Stimulated activated CD8-positive, alpha-beta memory T cell treated with anti-CD3 and anti-CD28 coated beads, Interleukin-7, amount 100 ng/mL, for 1 hour (primary cell): ENCODE results near the gene ZC3H7B.
"Not testable (repeated sequence)": the region's sequence is repeated elsewhere in the genome, so short reads cannot be mapped to it uniquely, and the experiment has no call there.

Source experiments
- DNase-seq, 2 donors: peaks; one replicate each; pipeline ENCODE4 v3.0.0-alpha.2; 2020; ENCODE audit warnings: low read depth in 2 of 2

Gene ZC3H7B

DNA sequence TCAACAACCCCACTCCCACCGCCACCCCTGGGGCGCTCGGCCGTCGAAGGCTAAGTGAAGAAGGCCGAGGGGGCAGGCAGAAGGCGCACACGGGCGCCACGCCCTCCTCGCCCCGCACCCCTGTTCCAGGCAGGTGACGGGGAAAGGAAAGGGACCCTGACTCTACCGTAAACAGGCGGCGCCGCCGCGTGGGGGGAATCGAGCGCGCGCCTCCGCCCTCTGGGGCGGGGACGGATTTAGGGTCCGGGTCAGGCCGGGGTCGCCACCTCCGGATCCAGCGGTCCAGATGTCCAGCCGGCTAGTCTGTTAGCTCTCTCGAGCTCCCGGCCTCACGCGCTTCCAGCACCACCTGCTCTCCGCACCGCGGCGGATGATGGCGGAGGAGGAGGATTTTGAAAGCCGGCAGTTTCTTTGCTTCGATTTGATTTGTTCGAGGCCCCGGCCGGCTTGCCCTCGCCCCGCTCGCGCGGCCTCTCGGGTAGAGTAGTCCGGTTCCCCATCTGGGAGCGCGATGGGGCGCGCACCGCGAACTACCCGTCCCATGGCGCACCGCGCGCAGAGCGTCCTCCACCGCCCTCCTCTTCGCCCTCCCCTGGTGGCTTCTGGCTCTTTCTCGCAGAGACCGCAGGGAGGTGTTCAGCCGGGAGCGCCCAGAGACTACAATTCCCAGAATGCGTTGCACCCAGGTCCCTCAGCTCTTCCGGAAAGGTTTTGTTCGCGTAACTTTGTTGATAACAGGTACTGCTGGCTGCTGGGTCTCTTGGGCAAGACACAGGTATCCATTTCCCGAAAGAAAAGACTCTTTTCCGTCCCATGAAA is 15.3 kb upstream of the ZC3H7B start, which contains the start of gene RANGAP1:
Gene RANGAP1 (minus strand): TSS at position 368 of the 819 bp plus-strand sequence. CDS start 5,143 bp downstream, outside the sequence.
- peak; percentile 94 to 95 for DNase-seq

DNA sequence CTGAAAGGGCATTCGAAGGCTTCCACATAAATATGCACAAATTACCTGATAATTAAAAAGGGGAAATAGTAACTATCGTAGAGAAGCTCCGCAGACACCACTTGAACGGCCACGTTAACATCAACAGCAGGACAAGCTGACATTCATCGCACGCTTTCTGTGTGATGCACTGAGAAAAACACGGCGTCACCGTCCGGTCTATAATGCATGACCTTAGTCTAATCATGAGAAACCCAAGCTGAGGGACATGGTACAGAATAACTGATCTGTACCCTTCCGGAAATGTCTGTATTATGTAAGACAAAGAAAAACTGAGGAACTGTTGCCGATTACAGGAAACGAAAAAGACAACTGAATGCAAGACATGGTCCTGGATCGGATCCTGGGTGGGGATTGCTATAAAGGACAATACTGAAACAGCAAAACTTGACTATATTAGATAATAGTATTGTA is 14.7 kb upstream of the ZC3H7B start:
- DNase-seq = no peak

DNA sequence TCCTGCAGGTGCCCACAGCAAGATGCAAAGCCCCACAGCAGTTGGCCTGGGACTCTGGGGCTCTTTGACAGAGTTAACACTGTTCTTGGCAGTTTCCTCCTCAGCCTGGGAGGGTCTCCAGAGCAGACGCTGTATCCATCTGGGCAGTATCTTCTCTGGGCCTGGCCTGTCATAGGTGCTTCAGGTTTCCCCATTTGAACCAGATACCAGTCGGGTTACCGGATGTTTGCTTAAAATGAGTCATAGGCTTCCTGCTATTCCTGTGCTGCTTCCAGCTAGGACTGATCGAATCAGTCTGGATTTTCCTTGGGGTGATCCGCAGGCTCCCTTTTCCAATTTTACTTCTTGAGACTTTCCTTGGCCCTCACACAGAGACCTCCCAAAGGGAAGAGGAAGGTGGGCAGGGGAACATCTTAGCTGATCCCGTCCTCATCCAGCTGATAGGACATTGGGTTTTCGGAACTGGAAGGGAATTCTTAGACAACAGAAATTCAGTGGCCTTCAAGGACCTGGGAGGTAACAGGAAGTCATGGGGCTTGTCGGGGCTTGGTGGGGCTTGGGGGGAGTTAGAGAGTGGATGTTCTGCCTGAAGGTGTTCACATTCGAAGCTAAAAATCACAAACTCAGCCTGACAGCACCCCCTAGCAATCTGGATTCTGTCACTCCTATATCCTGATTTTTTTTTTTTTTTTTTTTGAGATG is 12.9 kb upstream of the ZC3H7B start:
- no peak for DNase-seq

DNA sequence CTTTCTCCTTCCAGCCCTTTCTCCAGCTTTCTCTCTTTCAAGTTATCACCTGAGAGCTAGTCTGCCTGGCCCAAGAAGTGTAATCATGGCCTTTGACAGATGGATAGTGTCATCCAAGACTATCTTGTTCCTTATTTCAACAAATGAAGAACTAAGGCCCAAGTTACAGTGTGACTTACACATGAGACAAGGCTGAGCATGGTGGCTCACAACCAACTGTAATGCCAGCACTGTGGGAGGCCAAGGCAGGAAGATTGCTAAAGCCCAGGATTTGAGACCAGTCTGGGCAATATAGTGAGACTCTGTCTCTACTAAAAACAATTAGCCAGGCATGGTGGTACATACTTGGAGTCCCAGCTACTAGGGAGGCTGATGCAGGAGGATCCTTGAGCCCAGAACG is 11.7 kb upstream of the ZC3H7B start:
- no peak for DNase-seq

DNA sequence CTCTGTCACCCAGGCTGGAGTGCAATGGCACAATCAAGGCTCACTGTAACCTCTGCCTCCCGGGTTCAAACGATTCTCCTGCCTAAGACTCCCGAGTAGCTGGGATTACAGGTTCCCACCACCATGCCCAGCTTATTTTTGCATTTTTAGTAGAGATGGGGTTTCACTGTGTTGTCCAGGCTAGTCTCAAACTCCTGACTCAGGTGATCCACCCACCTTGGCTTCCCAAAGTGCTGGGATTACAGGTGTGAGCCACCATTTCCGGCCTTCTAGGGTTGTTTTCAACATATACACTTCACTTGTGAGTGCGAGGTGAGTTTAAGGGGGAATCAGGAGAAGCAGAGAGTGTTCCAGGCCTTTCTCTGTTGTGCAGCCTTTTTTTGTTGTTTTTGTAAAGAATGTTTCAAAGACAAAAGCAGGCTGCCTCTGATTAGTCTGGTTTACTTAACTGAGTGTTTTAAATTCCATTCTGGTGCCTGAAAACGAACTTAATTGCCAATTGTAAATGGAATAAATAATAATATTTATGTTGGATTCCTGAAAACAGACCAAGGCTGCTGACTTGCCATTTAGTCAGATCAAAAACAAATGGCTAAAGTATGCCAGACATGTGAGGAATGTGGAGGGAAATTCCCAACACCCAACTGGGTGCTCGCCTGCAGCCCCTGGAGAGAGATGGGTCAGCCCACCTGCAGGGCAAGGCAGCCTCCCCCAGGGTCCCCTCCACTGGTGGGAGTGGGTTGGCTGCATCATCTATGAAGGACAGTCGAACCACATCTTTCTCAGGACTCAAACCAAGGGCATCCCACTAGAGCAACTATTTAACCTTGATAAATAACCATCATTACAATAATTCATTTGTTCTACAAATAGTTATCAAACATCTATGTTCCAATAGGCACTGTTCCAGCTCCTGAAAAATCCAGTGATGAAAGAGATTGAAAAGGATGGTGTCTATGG is 10.8 kb upstream of the ZC3H7B start:
- no peak for DNase-seq

DNA sequence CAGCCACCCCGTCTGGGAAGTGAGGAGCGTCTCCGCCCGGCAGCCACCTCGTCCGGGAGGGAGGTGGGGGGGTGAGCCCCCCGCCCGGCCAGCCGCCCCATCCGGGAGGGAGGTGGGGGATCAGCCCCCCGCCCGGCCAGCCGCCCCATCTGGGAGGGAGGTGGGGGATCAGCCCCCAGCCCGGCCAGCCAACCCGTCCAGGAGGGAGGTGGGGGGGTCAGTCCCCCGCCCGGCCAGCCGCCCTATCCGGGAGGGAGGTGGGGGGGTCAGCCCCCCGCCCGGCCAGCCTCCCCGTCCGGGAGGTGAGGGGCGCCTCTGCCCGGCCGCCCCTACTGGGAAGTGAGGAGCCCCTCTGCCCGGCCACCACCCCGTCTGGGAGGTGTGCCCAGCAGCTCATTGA is 6.5 kb upstream of the ZC3H7B start:
- DNase-seq = not testable (repeated sequence)

DNA sequence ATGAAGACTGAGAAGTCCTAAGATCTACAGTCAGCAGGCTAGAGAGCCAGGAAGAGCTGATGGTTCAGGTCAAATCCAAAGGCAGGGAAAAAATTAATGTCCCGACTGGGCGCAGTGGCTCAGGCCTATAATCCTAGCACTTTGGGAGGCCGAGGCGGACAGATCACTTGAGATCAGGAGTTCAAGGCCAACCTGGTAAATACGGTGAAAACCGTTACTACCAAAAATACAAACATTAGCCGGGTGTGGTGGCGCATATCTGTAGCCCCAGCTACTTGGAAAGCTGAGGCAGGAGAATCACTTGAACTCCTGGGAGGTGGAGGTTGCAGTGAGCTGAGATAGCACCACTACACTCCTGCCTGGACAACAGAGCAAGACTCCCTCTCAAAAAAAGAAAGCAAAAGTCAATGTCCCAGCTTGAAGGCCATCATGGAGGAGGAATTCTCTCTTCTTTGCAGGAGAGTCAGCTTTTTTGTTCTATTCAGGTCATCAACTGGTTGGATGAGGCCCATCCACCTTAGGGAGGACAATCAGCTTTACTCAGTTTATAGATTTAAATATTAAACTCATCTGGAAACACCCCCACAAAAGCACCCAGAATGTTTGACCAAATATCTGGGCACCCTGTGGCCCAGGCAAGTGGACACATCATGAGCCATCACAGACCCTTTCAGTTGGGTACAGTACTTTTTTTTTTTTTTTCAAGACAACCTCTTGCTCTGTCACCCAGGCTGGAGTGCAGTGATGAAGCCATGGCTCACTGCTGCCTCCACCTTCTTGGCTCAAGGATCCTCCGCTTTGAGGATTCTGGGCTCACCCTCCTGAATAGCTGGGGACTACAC is 4.3 kb upstream of the ZC3H7B start:
- DNase-seq = no peak

DNA sequence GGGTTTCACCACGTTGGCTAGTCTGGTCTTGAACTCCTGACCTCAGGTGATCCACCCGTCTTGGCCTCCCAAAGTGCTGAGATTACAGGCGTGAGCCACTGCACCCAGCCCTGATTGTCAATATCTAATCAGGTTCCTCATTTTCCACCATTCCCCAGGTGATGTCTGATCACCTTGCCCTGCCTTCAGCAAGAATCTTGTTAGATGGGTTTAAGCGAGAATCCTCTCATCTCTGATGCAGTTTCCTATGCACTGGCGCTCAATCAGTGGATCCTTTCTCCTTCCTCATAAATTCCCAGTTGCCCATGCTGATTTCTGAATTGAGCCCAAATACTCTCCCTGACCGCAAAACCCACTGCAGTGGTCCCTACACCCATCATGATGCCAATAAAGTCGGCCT is 664 bp upstream of the ZC3H7B start:
- no peak for DNase-seq

DNA sequence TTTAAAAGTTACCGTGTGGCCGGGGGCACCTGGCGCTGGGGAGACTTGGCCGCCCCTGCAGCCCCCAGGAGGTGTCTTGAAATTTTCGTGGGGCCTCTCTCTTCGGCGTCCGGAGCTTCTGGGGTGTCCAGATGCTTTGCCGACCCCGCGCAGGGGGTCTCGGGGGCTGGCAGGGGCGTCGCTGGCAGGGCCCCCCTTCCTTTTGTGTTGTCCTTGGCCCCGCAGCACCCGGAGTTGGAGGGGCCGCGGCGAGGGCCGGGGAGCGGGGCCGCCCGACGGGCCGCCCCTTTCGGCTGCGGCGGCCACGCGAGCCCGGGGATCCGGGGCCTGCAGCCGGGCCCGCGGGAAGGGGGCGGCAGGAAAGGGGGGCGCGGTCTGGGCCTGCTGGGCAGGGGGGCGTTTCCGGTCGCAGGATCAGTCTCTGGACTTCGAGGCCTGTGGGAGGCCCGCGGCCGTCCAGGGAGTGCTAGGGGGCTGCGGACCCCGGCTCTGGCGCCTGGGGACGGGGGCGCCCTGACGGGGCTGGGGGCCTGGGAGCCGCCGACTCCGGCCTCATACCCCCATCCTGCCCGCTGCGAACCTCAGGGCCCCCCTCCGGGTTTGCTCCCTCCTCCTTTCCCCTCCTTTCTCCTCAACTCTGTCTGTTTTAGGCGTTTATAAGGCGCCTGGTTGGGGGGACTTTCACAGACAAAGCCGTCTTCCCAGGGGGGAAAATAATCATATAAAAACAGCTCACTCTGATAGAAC is 869 bp downstream of the ZC3H7B start:
- no peak for DNase-seq

DNA sequence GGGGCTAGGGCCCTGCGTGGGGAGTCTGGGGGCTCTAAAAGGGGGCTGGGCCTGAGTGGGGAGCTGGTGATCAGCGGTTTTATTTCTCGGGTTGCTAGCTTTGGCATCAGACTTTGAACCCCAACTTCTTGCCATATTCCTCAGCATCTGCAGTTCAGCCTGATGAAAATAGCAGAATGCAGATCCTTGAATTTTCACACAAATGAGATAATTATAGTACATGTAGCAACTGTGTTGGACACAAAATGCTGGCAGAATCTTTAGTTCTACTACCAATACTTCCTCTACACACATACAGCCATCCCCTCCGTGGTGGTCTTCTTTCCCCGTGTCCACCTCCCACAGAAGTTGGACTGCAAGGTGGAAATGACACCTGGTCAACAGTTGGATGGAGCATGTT is 1.5 kb downstream of the ZC3H7B start:
- no peak for DNase-seq

DNA sequence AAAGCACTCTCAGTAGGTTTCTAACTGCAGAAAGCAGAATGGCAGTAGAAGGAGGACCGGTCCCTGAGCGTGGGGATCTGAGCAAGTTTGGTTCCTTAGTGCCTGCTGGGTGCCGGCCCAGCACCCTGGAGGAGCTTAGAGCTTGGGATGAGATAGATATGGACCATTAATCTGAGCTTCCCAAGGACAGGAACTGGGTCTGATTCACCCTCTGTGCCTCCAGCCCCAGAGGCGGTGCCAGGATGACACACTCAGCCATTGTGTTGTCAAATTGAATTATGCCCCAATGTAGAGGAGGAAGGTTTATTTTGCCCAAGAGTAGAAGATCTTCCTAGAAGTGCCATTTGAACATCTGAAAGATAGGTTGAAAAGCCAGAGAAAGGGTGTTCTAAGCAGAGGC is 4.3 kb downstream of the ZC3H7B start:
- no peak for DNase-seq

DNA sequence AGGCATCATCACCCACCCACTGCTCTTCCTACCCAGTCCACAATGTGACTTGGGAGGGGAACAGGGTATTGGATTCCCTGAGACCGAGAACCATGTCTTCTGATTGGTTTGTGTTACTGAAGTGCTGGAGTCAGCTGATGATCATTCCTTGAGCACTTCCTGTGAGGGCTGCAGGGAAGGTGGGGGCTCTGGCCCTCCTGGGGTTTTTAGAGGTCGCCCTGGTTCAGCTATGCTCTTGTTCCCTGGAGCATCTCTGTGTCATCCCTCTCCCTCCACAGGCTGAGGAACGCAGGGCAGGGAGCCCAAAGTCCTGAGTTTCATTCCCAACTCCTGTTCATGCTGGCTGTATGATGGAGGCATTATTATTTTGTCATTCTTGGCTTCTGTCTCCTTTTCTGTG is 6.7 kb downstream of the ZC3H7B start:
- no peak for DNase-seq

DNA sequence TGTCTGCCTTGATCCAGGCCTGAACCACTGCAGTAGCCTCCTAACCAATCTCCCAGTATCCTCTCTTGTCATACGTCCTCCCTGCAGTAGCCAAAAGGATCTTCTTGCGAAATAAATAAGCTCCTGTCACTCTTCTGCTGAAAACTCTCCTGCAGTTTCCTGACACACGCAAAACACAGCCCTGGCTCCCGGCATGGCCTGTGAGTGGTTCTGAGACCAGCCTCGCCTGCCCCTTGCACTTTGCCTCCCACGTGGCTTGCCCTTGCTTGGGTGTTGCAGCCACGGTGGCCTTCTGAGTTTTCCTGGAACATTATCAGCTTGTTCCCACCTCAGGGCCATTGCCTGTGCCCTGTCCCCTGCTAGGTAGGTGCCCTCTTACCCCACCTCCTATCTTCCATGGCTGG is 7.2 kb downstream of the ZC3H7B start:
- no peak for DNase-seq

DNA sequence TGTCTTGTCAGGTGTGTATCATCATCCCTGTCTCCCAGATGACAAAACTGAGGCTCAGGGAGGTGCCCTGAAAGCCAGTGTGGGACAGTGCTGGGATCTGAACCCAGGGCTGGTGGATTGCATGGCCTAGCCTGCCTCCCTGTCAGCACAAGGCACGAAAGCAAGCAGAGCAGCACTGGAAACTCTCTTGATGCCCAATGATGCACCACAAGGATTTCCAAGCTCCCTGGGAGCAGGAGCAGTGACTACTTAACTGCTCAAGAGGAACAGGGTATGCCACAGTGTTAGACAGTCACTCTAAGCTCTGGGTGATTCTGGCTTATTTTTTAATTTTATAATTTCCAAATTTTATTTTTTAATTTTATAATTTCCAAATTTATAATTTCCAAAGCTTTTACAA is 9.0 kb downstream of the ZC3H7B start:
- DNase-seq = no peak

DNA sequence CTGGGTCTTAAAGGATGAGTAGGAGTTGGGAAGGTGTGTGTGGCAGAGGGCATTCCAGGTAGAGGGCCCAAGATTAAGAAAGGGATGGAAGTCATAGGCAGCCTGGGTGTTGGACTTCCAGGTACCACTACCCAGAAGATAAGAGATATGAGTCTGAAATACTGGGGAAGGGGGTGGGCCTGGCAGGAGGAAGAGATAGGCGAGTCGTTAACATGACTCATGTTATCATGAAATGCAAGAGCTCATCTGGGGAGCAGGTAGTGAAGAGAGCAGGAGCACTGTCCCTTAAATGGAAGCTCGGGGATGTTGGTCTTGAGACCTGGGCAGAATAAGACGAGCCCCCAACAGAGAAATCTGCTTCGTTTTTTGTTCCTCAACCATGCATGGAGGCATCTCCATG is 10.2 kb downstream of the ZC3H7B start:
- DNase-seq = no peak

DNA sequence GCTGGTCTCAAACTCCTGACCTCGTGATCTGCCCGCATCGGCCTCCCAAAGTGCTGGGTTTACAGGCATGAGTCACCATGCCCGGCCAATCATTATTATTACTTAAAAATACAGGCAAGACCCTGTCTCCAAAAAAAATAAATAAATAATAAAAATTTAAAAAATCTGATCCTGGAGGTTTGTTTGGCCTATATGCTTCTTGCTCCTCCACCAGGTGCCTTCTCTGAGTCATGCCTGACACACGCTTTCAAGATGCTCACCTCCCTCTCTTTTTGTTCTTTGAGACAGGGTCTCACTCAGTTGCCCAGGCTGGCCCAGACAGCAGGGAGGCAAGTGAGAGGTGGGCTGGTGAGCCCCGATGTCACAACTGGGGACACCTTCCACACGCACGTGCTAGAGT is 13.5 kb downstream of the ZC3H7B start:
- DNase-seq = no peak

DNA sequence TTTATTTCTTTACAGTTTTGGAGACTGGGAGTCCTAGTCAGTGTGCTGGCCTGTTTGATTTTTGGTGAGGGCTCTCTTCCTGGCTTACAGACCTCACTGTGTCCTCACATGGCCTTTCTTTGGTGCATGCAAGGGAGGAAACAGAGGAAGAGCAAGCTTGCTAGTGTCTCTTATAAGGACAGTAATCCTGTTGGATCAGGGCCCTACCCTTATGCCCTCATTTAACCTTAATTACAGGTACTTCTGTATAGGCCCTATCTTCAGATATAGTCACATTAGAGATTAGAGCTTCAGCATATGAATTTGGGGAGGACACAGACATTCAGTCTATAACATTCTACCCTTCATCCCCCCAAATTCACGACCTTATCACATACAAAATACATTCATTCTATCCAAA is 14.3 kb downstream of the ZC3H7B start:
- no peak for DNase-seq

DNA sequence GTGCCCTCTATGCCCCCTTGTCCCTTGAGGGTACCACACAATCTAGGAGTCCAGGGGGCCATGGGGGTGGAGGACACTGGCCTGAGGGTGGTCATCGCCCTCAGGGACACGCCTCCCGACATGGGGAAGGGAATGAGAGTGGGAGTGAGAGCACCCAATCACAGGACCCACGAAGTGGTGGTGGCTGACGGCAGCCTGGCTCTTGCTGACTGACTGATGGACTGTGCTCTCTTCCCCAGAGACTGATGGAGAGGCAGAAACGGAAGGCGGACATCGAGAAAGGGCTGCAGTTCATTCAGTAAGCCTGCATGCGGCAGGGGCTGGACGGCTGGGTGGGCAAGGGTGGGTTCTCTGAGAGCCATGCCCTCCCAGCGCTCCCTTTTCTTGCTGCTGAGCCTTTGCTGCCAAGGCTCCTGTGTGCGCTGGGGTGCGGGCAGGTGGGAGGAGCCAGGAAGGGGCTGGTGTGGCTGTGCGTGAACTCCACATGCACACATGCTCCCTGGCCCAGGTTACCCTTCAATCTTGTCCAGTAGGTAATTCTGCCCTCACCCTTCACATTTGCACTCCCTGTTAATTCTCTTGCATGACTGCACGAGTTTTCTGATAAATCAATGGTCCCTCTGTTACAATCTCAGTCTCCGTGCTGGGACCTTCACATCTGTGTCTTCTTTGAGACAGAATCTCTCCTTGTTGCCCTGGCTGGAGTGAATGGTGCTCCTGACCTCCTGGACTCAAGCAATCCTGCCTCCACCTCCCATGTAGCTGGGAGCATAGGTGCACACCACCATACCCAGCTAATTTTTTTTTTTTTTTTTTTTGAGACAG is 19.3 kb downstream of the ZC3H7B start:
- no peak for DNase-seq

DNA sequence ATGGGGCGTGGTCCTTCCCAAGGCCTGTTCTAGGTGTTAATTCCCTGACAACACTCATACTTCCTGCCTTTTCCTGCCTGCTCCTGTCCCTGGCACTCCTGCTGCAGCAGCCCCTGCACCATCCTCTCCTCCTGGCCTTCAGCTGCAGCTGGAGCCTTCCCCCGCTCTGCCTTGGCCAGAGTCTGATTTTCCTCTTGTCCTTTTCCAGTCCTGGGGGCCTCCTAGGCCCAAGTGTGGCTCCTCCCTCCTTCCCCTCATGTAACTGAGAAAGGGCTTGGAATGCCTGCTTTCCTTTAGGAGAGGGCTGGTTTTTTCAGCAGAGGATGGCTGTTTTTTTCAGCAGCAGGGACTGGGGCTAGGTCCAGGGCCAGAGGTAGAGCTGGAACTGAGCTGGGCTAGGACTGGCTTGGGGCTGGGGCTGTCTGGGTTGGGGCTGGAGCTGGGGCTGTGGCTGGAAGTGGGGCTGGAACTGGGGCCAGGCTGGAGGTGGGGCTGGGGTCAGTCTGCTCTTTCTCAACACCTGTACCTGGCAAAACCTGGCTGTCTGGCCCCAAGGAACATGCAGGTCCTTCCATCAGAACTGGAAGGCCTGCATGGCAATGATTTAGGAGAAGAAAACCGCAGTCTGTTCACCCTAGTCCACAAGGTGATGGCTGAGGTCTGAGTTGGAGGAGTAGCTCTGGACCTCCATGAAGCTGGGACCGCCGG is 23.6 kb downstream of the ZC3H7B start:
- DNase-seq = no peak
